H9 (cell line): Measurements from ENCODE around the gene BLOC1S6. TPM values are rescaled to one million over a fixed set of nuclear protein-coding genes. Genes with fewer than 3 reads are reported as not detected.

Experiments used
- DNase-seq: peaks from one replicate; pipeline ENCODE4 v3.0.0-alpha.2; 2017
- H2AFZ ChIP-seq: one replicate; pipeline ENCODE4 v1.6.1; 2013; ENCODE audit warnings: mild to moderate bottlenecking, low read length, control low read depth, moderate library complexity
- H2AK5ac ChIP-seq: 2 replicates; pipeline ENCODE4 v1.6.1; 2013; ENCODE audit warnings: low read length, control low read depth, mixed read lengths; ENCODE audit not compliant: insufficient read length
- H2BK120ac ChIP-seq: one replicate; pipeline ENCODE4 v1.6.1; 2013; ENCODE audit warnings: low read depth, mild to moderate bottlenecking, low read length, control low read depth, inconsistent platforms; ENCODE audit not compliant: poor library complexity, severe bottlenecking
- H2BK12ac ChIP-seq: 2 replicates; pipeline ENCODE4 v1.6.1; 2013; ENCODE audit warnings: low read length, control low read depth, mixed read lengths, low read depth; ENCODE audit not compliant: insufficient read length
- H2BK15ac ChIP-seq: 2 replicates; pipeline ENCODE4 v1.6.1; 2013; ENCODE audit warnings: low read depth, low read length, control low read depth
- H2BK20ac ChIP-seq: one replicate; pipeline ENCODE4 v1.6.1; 2013; ENCODE audit warnings: low read depth, mild to moderate bottlenecking, low read length, control low read depth, inconsistent platforms; ENCODE audit not compliant: poor library complexity, severe bottlenecking
- H2BK5ac ChIP-seq: 2 replicates; pipeline ENCODE4 v1.6.1; 2013; ENCODE audit warnings: low read length, control low read depth, mixed read lengths; ENCODE audit not compliant: insufficient read length
- H3K14ac ChIP-seq: 2 replicates; pipeline ENCODE4 v1.6.1; 2013; ENCODE audit warnings: low read length, control low read depth; ENCODE audit not compliant: insufficient read depth
- H3K18ac ChIP-seq: 2 replicates; pipeline ENCODE4 v1.6.1; 2013; ENCODE audit warnings: low read depth, mild to moderate bottlenecking, mixed read lengths, low read length, control low read depth; ENCODE audit not compliant: insufficient read length
- H3K23ac ChIP-seq: 2 replicates; pipeline ENCODE4 v1.6.1; 2013; ENCODE audit warnings: low read length, control low read depth, mixed read lengths, low read depth; ENCODE audit not compliant: insufficient read length
- H3K23me2 ChIP-seq: 2 replicates; pipeline ENCODE4 v1.6.1; 2013; ENCODE audit warnings: low read depth, mild to moderate bottlenecking, mixed read lengths, low read length, control low read depth; ENCODE audit not compliant: insufficient read length, poor library complexity, severe bottlenecking
- H3K27ac ChIP-seq: 2 replicates; pipeline ENCODE4 v1.5.1; 2013; ENCODE audit warnings: low read length, control low read depth, mixed read lengths, low read depth; ENCODE audit not compliant: insufficient read length
- H3K27me3 ChIP-seq: 2 replicates; pipeline ENCODE4 v1.6.1; 2013; ENCODE audit warnings: low read length, control low read depth, inconsistent platforms; ENCODE audit not compliant: insufficient read depth
- H3K4ac ChIP-seq: 2 replicates; pipeline ENCODE4 v1.6.1; 2013; ENCODE audit warnings: low read depth, mild to moderate bottlenecking, control low read depth, inconsistent platforms, low read length, moderate library complexity
- H3K4me1 ChIP-seq: 2 replicates; pipeline ENCODE4 v1.6.1; 2013; ENCODE audit warnings: low read length, control low read depth, inconsistent platforms; ENCODE audit not compliant: insufficient read depth
- H3K4me2 ChIP-seq: 2 replicates; pipeline ENCODE4 v1.6.1; 2013; ENCODE audit warnings: low read length, control low read depth, mixed read lengths; ENCODE audit not compliant: insufficient read length, insufficient read depth
- H3K56ac ChIP-seq: 2 replicates; pipeline ENCODE4 v1.6.1; 2013; ENCODE audit warnings: low read depth, mild to moderate bottlenecking, mixed read lengths, low read length, control low read depth; ENCODE audit not compliant: insufficient read length
- H3K79me1 ChIP-seq: 2 replicates; pipeline ENCODE4 v1.6.1; 2013; ENCODE audit warnings: low read depth, mild to moderate bottlenecking, moderate library complexity, low read length, control low read depth, inconsistent platforms; ENCODE audit not compliant: insufficient read depth, poor library complexity, severe bottlenecking
- H3K79me2 ChIP-seq: 2 replicates; pipeline ENCODE4 v1.6.1; 2013; ENCODE audit warnings: low read length, control low read depth, inconsistent platforms; ENCODE audit not compliant: insufficient read depth
- H3K9ac ChIP-seq: 2 replicates; pipeline ENCODE4 v1.6.1; 2013; ENCODE audit warnings: low read length, control low read depth, mixed read lengths; ENCODE audit not compliant: insufficient read length; ENCODE audit errors: extremely low read depth
- H3K9me3 ChIP-seq: one replicate; pipeline ENCODE4 v1.6.1; 2013; ENCODE audit warnings: low read depth, low read length, inconsistent platforms; ENCODE audit not compliant: control insufficient read depth
- H3T11ph ChIP-seq: one replicate; pipeline ENCODE4 v1.6.1; 2013; ENCODE audit warnings: mild to moderate bottlenecking, low read length, control low read depth, inconsistent platforms
- H4K20me1 ChIP-seq: one replicate; pipeline ENCODE4 v1.6.1; 2013; ENCODE audit not compliant: control insufficient read depth, insufficient read length, insufficient read depth
- H4K5ac ChIP-seq: 2 replicates; pipeline ENCODE4 v1.6.1; 2013; ENCODE audit warnings: low read depth, mild to moderate bottlenecking, mixed read lengths, low read length, control low read depth; ENCODE audit not compliant: insufficient read length
- H4K8ac ChIP-seq: replicated peaks from 2 replicates; pipeline ENCODE4 v1.6.1; 2013; ENCODE audit warnings: low read length, control low read depth, mixed read lengths, low read depth; ENCODE audit not compliant: insufficient read length
- H4K91ac ChIP-seq: 2 replicates; pipeline ENCODE4 v1.6.1; 2013; ENCODE audit warnings: low read depth, mild to moderate bottlenecking, moderate library complexity, mixed read lengths, low read length, control low read depth; ENCODE audit not compliant: insufficient read length
- H3K27ac Mint-ChIP-seq, 3 experiments: 2 replicates in 2 of 3; 3 replicates in 1 of 3; pipeline ENCODE4 v1.8.0; 2020 to 2021; ENCODE audit warnings: mixed read lengths in 3 of 3, mild to moderate bottlenecking in 1 of 3, moderate library complexity in 1 of 3
- H3K27me3 Mint-ChIP-seq: 2 replicates; pipeline ENCODE4 v1.8.0; 2021; ENCODE audit warnings: low read depth, mild to moderate bottlenecking, moderate library complexity, mixed read lengths
- H3K36me3 Mint-ChIP-seq, 3 experiments: 2 replicates in 2 of 3; 3 replicates in 1 of 3; pipeline ENCODE4 v1.8.0; 2020 to 2021; ENCODE audit warnings: low read depth in 3 of 3, mixed read lengths in 3 of 3; ENCODE audit not compliant: insufficient read depth in 1 of 3
- H3K4me1 Mint-ChIP-seq, 2 experiments: 2 replicates each; pipeline ENCODE4 v1.8.0; 2020; ENCODE audit warnings: mixed read lengths in 2 of 2
- H3K4me3 Mint-ChIP-seq, 2 experiments: 2 replicates in 1 of 2; 3 replicates in 1 of 2; pipeline ENCODE4 v1.8.0; 2020 to 2021; ENCODE audit warnings: mild to moderate bottlenecking in 2 of 2, mixed read lengths in 2 of 2, moderate library complexity in 1 of 2
- H3K9me3 Mint-ChIP-seq, 2 experiments: 2 replicates in 1 of 2; 3 replicates in 1 of 2; pipeline ENCODE4 v1.8.0; 2020; ENCODE audit warnings: mild to moderate bottlenecking in 2 of 2, mixed read lengths in 2 of 2, moderate library complexity in 1 of 2
- WGBS: extraction: QIAGEN DNeasy Blood & Tissue Kit; methylation state at CpG from one replicate; pipeline ENCODE4 v1.1.7; 2013; ENCODE audit warnings: missing lambda C conversion rate, low lambda C conversion rate, mixed read lengths; ENCODE audit not compliant: insufficient read length; ENCODE audit errors: extremely low coverage; 5-methylcytosine and 5-hydroxymethylcytosine counted together
- total RNA-seq: library from RNA; stranded (reverse); gene quantifications from 2 replicates; pipeline ENCODE4 v1.2.1, GENCODE V29; 2021
- TF ChIP-seq, protein P1 (sequence below): fragments of 200-600 bp; sonication (generic); conservative IDR thresholded peaks from 3 replicates; pipeline ENCODE4 v1.8.0; 2021; ENCODE audit warnings: antibody characterized with exemption, mild to moderate bottlenecking

Gene BLOC1S6
- total RNA-seq, 1 experiment from 2014 or later: 36.9 TPM

GRCh38 chr15:45611305-45611704 is 24.1 kb downstream of the BLOC1S6 start:
- Histone ChIP-seq H3K79me1 (no peaks in the 10 kb centered on the region), H2BK120ac (no peak overlapping the region), H3K23ac (no peak overlapping the region), H3K23me2 (no peaks in the 10 kb centered on the region), H2AFZ (no peak overlapping the region), H3K9me3 (no peaks in the 10 kb centered on the region), H4K5ac (no peak overlapping the region), H2BK15ac (no peak overlapping the region), H3K56ac (no peak overlapping the region), H3K9ac (no peak overlapping the region), H4K8ac (no peak overlapping the region), H3K79me2 (no peaks in the 10 kb centered on the region), H3K27ac (no peak overlapping the region), H3T11ph (no peak overlapping the region), H2BK12ac (no peak overlapping the region), H2BK20ac (no peak overlapping the region), H3K4me1 (no peaks in the 10 kb centered on the region), H3K18ac (no peak overlapping the region), H4K20me1 (no peaks in the 10 kb centered on the region), H3K4ac (no peak overlapping the region), H4K91ac (no peak overlapping the region), H3K4me2 (no peak overlapping the region), H3K14ac (no peak overlapping the region), H2BK5ac (no peak overlapping the region), H3K27me3 (no peaks in the 10 kb centered on the region), H2AK5ac (no peak overlapping the region)
- Mint-ChIP-seq H3K36me3 (peaks cover 0 to 13% (median 10%) of the 10 kb centered on the region in 3 experiments; a peak in 5 of 7 replicates), H3K27me3 (peaks cover 2% of the 10 kb centered on the region; the same call in 1 of the 2 replicates), H3K4me3 (no peak overlapping the region), H3K27ac (no peak overlapping the region), H3K9me3 (no peaks in the 10 kb centered on the region), H3K4me1 (no peaks in the 10 kb centered on the region)
- TF ChIP-seq, protein P1, sequence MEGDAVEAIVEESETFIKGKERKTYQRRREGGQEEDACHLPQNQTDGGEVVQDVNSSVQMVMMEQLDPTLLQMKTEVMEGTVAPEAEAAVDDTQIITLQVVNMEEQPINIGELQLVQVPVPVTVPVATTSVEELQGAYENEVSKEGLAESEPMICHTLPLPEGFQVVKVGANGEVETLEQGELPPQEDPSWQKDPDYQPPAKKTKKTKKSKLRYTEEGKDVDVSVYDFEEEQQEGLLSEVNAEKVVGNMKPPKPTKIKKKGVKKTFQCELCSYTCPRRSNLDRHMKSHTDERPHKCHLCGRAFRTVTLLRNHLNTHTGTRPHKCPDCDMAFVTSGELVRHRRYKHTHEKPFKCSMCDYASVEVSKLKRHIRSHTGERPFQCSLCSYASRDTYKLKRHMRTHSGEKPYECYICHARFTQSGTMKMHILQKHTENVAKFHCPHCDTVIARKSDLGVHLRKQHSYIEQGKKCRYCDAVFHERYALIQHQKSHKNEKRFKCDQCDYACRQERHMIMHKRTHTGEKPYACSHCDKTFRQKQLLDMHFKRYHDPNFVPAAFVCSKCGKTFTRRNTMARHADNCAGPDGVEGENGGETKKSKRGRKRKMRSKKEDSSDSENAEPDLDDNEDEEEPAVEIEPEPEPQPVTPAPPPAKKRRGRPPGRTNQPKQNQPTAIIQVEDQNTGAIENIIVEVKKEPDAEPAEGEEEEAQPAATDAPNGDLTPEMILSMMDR: peak; percentile 65
- DNase-seq: no peak
- no CpG with 5 or more reads among the region's 4 CpGs for WGBS
